HG02885 (cell line): ENCODE measurements around the gene PXYLP1.

Experiments
- ATAC-seq: cut with Tn5 transposase; IDR thresholded peaks from one replicate; pipeline ENCODE4 v1.9.1; 2021; ENCODE audit warnings: mild to moderate bottlenecking; ENCODE audit not compliant: unreplicated experiment, poor library complexity

PXYLP1 gene

GRCh38 chr3:141337523-141337854 is 105.9 kb downstream of the PXYLP1 start:
- ATAC-seq = no peak

- no peak for ATAC-seq
Observed at GRCh38 chr3:141337991-141338390, 106.4 kb downstream of the PXYLP1 start.

GRCh38 chr3:141338881-141339280 is 107.3 kb downstream of the PXYLP1 start:
- no peak for ATAC-seq

GRCh38 chr3:141341536-141341935 is 109.9 kb downstream of the PXYLP1 start:
- no peak for ATAC-seq

GRCh38 chr3:141342386-141342785 is 110.8 kb downstream of the PXYLP1 start:
- ATAC-seq = no peak

- no peak for ATAC-seq
Observed at GRCh38 chr3:141343077-141343476, 111.5 kb downstream of the PXYLP1 start.

- ATAC-seq = no peak
Observed at GRCh38 chr3:141343865-141344271, 112.2 kb downstream of the PXYLP1 start.
